ENCODE results near the gene FAM163B. TPM values are rescaled to one million over a fixed set of nuclear protein-coding genes. Genes with fewer than 3 reads are reported as not detected.

FAM163B gene
- not detected in 2 replicates for total RNA-seq (2014; rRNA removed; shearing (Covaris generic))

GRCh38 chr9:133609311-133610098, at the start of gene FAM163B:
FAM163B (minus strand) TSS chr9:133609389; CDS start chr9:133580223, 29,166 bp downstream.

GRCh38 chr9:133635533-133636531, 26.6 kb upstream of the FAM163B start, which contains the start of gene DBH:
DBH (plus strand) TSS chr9:133636363; CDS start chr9:133636372, 9 bp downstream.

GRCh38 chr9:133534346-133535291, 74.6 kb downstream of the FAM163B start, which contains the start of gene ADAMTSL2:
ADAMTSL2 (plus strand) TSS chr9:133534704; CDS start chr9:133536713, 2,009 bp downstream.

Other genes starting within 250 kb of the FAM163B start
- gene SURF4, start 233.3 kb downstream of the FAM163B start, total RNA-seq (2014; rRNA removed; shearing (Covaris generic)): 182 and 190 TPM in 2 replicates
- gene STKLD1, start 233.0 kb downstream of the FAM163B start, total RNA-seq (2014; rRNA removed; shearing (Covaris generic)): 0.41 TPM in 1 of 2 replicates, not detected in the other
- gene REXO4, start 191.4 kb downstream of the FAM163B start, total RNA-seq (2014; rRNA removed; shearing (Covaris generic)): 45.8 and 48.7 TPM in 2 replicates
- 2.7 and 3.9 TPM in 2 replicates for gene ADAMTS13, start 187.0 kb downstream of the FAM163B start, total RNA-seq (2014; rRNA removed; shearing (Covaris generic))
- 5.4 and 5.7 TPM in 2 replicates for gene CACFD1, start 149.4 kb downstream of the FAM163B start, total RNA-seq (2014; rRNA removed; shearing (Covaris generic))
- gene SLC2A6, start 130.3 kb downstream of the FAM163B start, total RNA-seq (2014; rRNA removed; shearing (Covaris generic)): 3.3 and 4.2 TPM in 2 replicates
- not detected in 2 replicates for gene MYMK, start 84.4 kb downstream of the FAM163B start, total RNA-seq (2014; rRNA removed; shearing (Covaris generic))
- not detected in 2 replicates for gene ADAMTSL2, start 74.7 kb downstream of the FAM163B start, total RNA-seq (2014; rRNA removed; shearing (Covaris generic))
- gene DBH, start 27.0 kb upstream of the FAM163B start, total RNA-seq (2014; rRNA removed; shearing (Covaris generic)): not detected in 2 replicates
- gene SARDH, start 129.0 kb upstream of the FAM163B start, total RNA-seq (2014; rRNA removed; shearing (Covaris generic)): 0.08 and 0.26 TPM in 2 replicates